Heart left ventricle (tissue), 16 donors: ENCODE results near the gene TRPV4. TPM values are rescaled to one million over a fixed set of nuclear protein-coding genes. Genes with fewer than 3 reads are reported as not detected.

Source experiments
- ATAC-seq, 4 donors: fragments of 200-7000 bp; cut with Tn5 transposase; one replicate each; pipeline ENCODE4 v1.9.1; 2020 to 2022; ENCODE audit warnings: moderate library complexity in 4 of 4, mild to moderate bottlenecking in 3 of 4, moderate number of reproducible peaks in 1 of 4
- DNase-seq, 5 donors: peaks; one replicate each; pipeline ENCODE4 v3.0.0-alpha.2; 2020
- H3K27ac ChIP-seq, 12 donors: fragments of 200-600 bp; sonication (generic) in 4 of 12; one replicate each; pipeline versions ENCODE4 v1.5.0 to v1.8.0; 2016 to 2022; ENCODE audit warnings: mild to moderate bottlenecking in 2 of 12
- H3K27me3 ChIP-seq, 9 donors: fragments of 200-600 bp; sonication (generic) in 2 of 9; one replicate each; pipeline versions ENCODE4 v1.5.1 to v1.8.0; 2016 to 2022; ENCODE audit warnings: mild to moderate bottlenecking in 3 of 9
- H3K36me3 ChIP-seq, 9 donors: fragments of 200-600 bp; sonication (generic) in 2 of 9; one replicate each; pipeline versions ENCODE4 v1.5.0 to v1.8.0; 2018 to 2022; ENCODE audit warnings: mild to moderate bottlenecking in 2 of 9
- H3K4me1 ChIP-seq, 12 donors: fragments of 200-600 bp; sonication (generic) in 4 of 12; one replicate each; pipeline versions ENCODE4 v1.5.0 to v1.8.0; 2016 to 2022; ENCODE audit warnings: mild to moderate bottlenecking in 3 of 12
- H3K4me3 ChIP-seq, 12 donors: fragments of 200-600 bp; sonication (generic) in 4 of 12; one replicate each; pipeline versions ENCODE4 v1.5.0 to v1.8.0; 2017 to 2022; ENCODE audit warnings: mild to moderate bottlenecking in 9 of 12, moderate library complexity in 4 of 12
- H3K9me3 ChIP-seq, 12 donors: fragments of 200-600 bp; sonication (generic) in 4 of 12; one replicate each; pipeline versions ENCODE4 v1.5.0 to v1.8.0; 2016 to 2022; ENCODE audit warnings: mild to moderate bottlenecking in 1 of 12
- CTCF ChIP-seq, 12 donors: fragments of 200-600 bp; sonication (generic) in 4 of 12; IDR thresholded peaks; one replicate each; pipeline versions ENCODE4 v1.5.0 to v1.8.0; 2018 to 2022; ENCODE audit warnings: antibody characterized with exemption in 12 of 12, mild to moderate bottlenecking in 5 of 12
- POLR2A ChIP-seq, 2 donors: fragments of 450-650 bp; IDR thresholded peaks; one replicate each; pipeline ENCODE4 v1.6.1; 2017; ENCODE audit warnings: antibody characterized with exemption in 2 of 2, mild to moderate bottlenecking in 2 of 2, moderate library complexity in 2 of 2
- WGBS, 4 donors: extraction: QIAGEN DNeasy Blood & Tissue Kit in 2 of 4; methylation state at CpG; one replicate each; pipeline versions ENCODE4 v1.1.5 to v1.1.7; 2013 to 2018; 5-methylcytosine and 5-hydroxymethylcytosine counted together
- intact Hi-C, 10 donors: fragments of 100-400 bp; cut with DNase I; formaldehyde crosslinking; loops; one replicate each; pipeline versions ENCODE4 v1.11.1 to v1.14.2; 2022
- polyA plus RNA-seq, 2 donors: library from polyadenylated mRNA; stranded (reverse); fragments of 200-250 nt; gene quantifications; one replicate each; pipeline ENCODE4 v1.2.3, GENCODE V29; 2013
- total RNA-seq, 9 donors: library from RNA; depleted of rRNA in 2 of 9; stranded (reverse); fragments of >200 nt in 2 of 9; fragmentation: NEBNext Ultra II Directional in 3 of 9; extraction: Animal tissue kit (Norgen Biotek cat#: 25700) in 3 of 9; gene quantifications; one replicate each; pipeline versions ENCODE4 v1.1.0 to v1.2.4, GENCODE V29; 2016 to 2023
- donor health status: ischemic (EF 13 %, LVEDD 7.1; RV severe dilation, severe dysfunction).
- donor health status: healthy with polysubstance abuse.
- donor health status: DM: no; HTN: yes; CAD: no.
- donor health status: DM: no; HTN: no; CAD: no.
- donor health status: ischemic (EF 25% LVEDD 6.9; RV normal size, moderate dysfunction).
- donor health status: ischemic (EF 25% LVEDD 5.7; RV mildly dilated, moderate dysfunction).
- donor health status: healthy.
- donor health status: DM: yes; HTN: yes; CAD: no.
- donor health status: ischemic (EF 35%, LVEDD 5.7; RV mildly dilated, moderate dysfunction).
- donor health status: nonischemic (EF 11% LVEDD 7.7; RV severe dilation, severe dysfunction).
- donor health status: DM: yes; HTN: yes; CAD: no.
- donor health status: PGD.
- donor health status: ischemic (EF 29% LVEDD 5.4; RV normal size, mild dysfunction).
- donor health status: nonischemic (EF 23%, LVEDD 6.1; RV moderate dilation, normal function).

The TRPV4 gene
- total and polyA plus RNA-seq, 11 donors, result 0.17 to 3.9 (median 0.30) TPM; not detected in 1

- peaks cover 0 to 7% (median 0%) of the 10 kb centered on the region in 12 donors for H3K9me3 ChIP-seq
Observed at GRCh38 chr12:109763201-109763841, 69.9 kb downstream of the TRPV4 start.

DNA sequence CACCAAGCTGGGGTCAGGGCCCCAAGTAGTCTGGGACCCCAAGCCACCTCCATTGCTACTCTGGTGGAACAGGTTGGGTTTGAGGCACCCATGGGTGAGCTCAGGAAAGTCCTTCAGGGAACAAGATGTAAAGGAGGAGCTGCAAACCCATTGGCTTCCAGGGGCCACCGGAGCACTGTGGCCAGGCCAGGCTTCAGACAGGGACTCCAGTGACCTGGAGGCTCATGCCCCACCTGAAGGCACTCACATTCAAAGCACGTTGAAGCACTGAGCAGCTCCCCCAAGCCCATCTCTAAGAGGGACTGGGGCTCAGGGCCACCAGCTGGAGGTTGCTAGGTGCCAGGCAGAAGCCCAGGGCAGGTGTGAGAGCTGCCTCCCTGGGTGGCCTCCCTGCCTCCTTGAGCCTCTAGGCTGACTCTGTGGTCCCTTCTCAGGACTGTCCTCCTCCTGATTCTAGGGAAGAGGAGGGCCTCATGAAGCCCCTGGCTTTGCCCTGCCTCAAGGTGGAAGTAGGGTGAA lies 70.5 kb downstream of the TRPV4 start:
- no peak overlapping the region for H3K4me3 ChIP-seq
- no peaks in the 10 kb centered on the region for H3K36me3 ChIP-seq
- WGBS, 4 donors, result 68 to 100% (median 98%) methylated on average over 1 to 2 of the region's 2 CpGs
- intact Hi-C loops, result loop anchor here in 1 of 10 donors (5.0 kb wide), 1 partner anchor 40 kb away; no protein-coding TSS in a partner anchor
- ATAC-seq, result no peak
- no peaks in the 10 kb centered on the region for H3K27me3 ChIP-seq
- H3K9me3 ChIP-seq, result peaks cover 0 to 7% (median 0%) of the 10 kb centered on the region in 12 donors
- no peak for DNase-seq
- no peak for TF ChIP-seq POLR2A (IDR thresholded peaks at IDR 0.05)
- no peak for TF ChIP-seq CTCF (IDR thresholded peaks at IDR 0.05)
- H3K4me1 ChIP-seq, result peaks cover 0 to 21% (median 2%) of the 10 kb centered on the region in 12 donors
- H3K27ac ChIP-seq, result no peak overlapping the region

More at GRCh38 chr12:109763201-109763841, 69.9 kb downstream of the TRPV4 start:
- Histone ChIP-seq H3K36me3 (peaks cover 0 to 3% (median 0%) of the 10 kb centered on the region in 9 donors), H3K4me1 (peaks cover 0 to 21% (median 2%) of the 10 kb centered on the region in 12 donors), H3K27ac (no peak overlapping the region), H3K27me3 (no peaks in the 10 kb centered on the region), H3K4me3 (no peak overlapping the region)
- DNase-seq (peak in 1 of 5 donors; percentile 10), ATAC-seq (no peak)
- TF ChIP-seq CTCF (IDR thresholded peaks at IDR 0.05), result no peak
- TF ChIP-seq POLR2A (IDR thresholded peaks at IDR 0.05), result no peak
- 51 to 75% (median 71%) methylated on average over 2 to 3 of the region's 3 CpGs for WGBS, 4 donors
- intact Hi-C loops, result loop anchor here in 1 of 10 donors (5.0 kb wide), 1 partner anchor 41 kb away; no protein-coding TSS in a partner anchor

DNA sequence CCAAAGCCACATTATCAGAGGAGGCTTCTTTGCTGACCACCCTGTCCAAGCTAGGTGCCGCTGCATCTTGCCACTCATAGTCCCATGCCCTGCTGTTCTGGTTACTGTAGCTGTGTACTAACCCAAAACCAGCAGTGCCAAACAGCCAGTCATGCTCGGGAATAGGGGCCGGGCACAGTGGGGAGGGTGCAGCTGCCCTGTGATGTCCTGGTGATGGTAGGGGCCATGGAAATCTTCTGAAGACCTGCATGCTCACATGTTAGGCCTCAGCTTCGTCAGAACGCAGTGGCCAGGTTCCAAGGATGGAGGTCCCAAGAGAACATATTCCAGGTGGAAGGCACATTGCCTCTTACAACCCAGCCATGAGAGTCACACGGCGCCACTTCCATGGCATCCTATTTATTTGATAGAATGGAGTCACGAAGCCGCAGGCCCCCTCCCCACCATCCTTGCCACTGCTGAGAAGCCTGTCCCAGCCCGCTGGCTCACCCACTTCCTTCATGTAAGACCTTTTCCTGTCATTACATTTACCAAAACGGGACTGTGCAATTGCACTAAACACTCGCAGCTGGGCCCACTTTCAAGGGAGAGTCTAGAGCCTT lies 71.0 kb downstream of the TRPV4 start:
- WGBS, 4 donors, result 89 to 95% (median 89%) methylated on average over 11 to 12 of the region's 12 CpGs
- Histone ChIP-seq H3K4me3 (no peak overlapping the region), H3K9me3 (peaks cover 0 to 8% (median 0%) of the 10 kb centered on the region in 12 donors), H3K27ac (no peak overlapping the region), H3K4me1 (peaks cover 0 to 21% (median 2%) of the 10 kb centered on the region in 12 donors), H3K27me3 (no peaks in the 10 kb centered on the region), H3K36me3 (no peaks in the 10 kb centered on the region)
- no peak for TF ChIP-seq CTCF (IDR thresholded peaks at IDR 0.05)
- TF ChIP-seq POLR2A (IDR thresholded peaks at IDR 0.05), result no peak
- DNase-seq (peak in 1 of 5 donors; percentile 12), ATAC-seq (no peak)
- intact Hi-C loops, result loop anchor here in 1 of 10 donors (5.0 kb wide), 1 partner anchor 40 kb away; no protein-coding TSS in a partner anchor
